Trophoblast cell (in vitro differentiated cells and primary cell): ENCODE results near the gene LMO3.

Experiments
- DNase-seq, 2 donors: peaks; one replicate each; pipeline ENCODE4 v3.0.0-alpha.2; 2016
- H2AFZ ChIP-seq: 2 replicates; pipeline ENCODE4 v1.6.1; 2013; ENCODE audit warnings: low read length, moderate library complexity, mild to moderate bottlenecking; ENCODE audit not compliant: insufficient read depth, poor library complexity
- H2AK5ac ChIP-seq: 2 replicates; pipeline ENCODE4 v1.6.1; 2013; ENCODE audit warnings: mild to moderate bottlenecking, low read length
- H2BK120ac ChIP-seq: 2 replicates; pipeline ENCODE4 v1.6.1; 2013; ENCODE audit warnings: low read length, mild to moderate bottlenecking, moderate library complexity; ENCODE audit not compliant: insufficient read depth, poor library complexity
- H2BK12ac ChIP-seq: 2 replicates; pipeline ENCODE4 v1.6.1; 2013; ENCODE audit warnings: mild to moderate bottlenecking, low read length, moderate library complexity
- H2BK5ac ChIP-seq: 2 replicates; pipeline ENCODE4 v1.6.1; 2013; ENCODE audit warnings: low read length, low read depth, moderate library complexity, mild to moderate bottlenecking; ENCODE audit not compliant: poor library complexity
- H3K14ac ChIP-seq: 2 replicates; pipeline ENCODE4 v1.6.1; 2013; ENCODE audit warnings: mild to moderate bottlenecking, low read length
- H3K18ac ChIP-seq: 2 replicates; pipeline ENCODE4 v1.6.1; 2013; ENCODE audit warnings: mild to moderate bottlenecking, low read length
- H3K23ac ChIP-seq: 2 replicates; pipeline ENCODE4 v1.6.1; 2013; ENCODE audit warnings: low read length
- H3K27ac ChIP-seq: 2 replicates; pipeline ENCODE4 v1.5.1; 2013; ENCODE audit warnings: low read depth, mild to moderate bottlenecking, inconsistent platforms, low read length, moderate library complexity
- H3K27me3 ChIP-seq: 2 replicates; pipeline ENCODE4 v1.6.1; 2013; ENCODE audit warnings: inconsistent platforms, mild to moderate bottlenecking, low read length, moderate library complexity; ENCODE audit not compliant: insufficient read depth
- H3K36me3 ChIP-seq, 2 experiments: 1 replicate in 1 of 2; 2 replicates in 1 of 2; pipeline ENCODE4 v1.6.1; 2013; ENCODE audit warnings: low read length in 2 of 2, mild to moderate bottlenecking in 2 of 2, moderate library complexity in 1 of 2; ENCODE audit not compliant: insufficient read depth in 2 of 2, control insufficient read depth in 1 of 2
- H3K4ac ChIP-seq: 2 replicates; pipeline ENCODE4 v1.6.1; 2013; ENCODE audit warnings: low read depth, mild to moderate bottlenecking, low read length, moderate library complexity
- H3K4me1 ChIP-seq, 2 experiments: 1 replicate in 1 of 2; 2 replicates in 1 of 2; pipeline ENCODE4 v1.6.1; 2013; ENCODE audit warnings: low read length in 2 of 2, mild to moderate bottlenecking in 2 of 2, moderate library complexity in 1 of 2; ENCODE audit not compliant: insufficient read depth in 2 of 2, control insufficient read depth in 1 of 2
- H3K4me2 ChIP-seq: 2 replicates; pipeline ENCODE4 v1.6.1; 2013; ENCODE audit warnings: inconsistent platforms, mild to moderate bottlenecking, low read length, moderate library complexity
- H3K4me3 ChIP-seq: 2 replicates; pipeline ENCODE4 v1.5.1; 2013; ENCODE audit warnings: mild to moderate bottlenecking, low read depth, low read length, inconsistent platforms
- H3K79me1 ChIP-seq: one replicate; pipeline ENCODE4 v1.6.1; 2013; ENCODE audit warnings: low read length
- H3K79me2 ChIP-seq: 2 replicates; pipeline ENCODE4 v1.6.1; 2013; ENCODE audit warnings: low read length, mild to moderate bottlenecking; ENCODE audit not compliant: control insufficient read depth, insufficient read depth, poor library complexity
- H3K9ac ChIP-seq: 2 replicates; pipeline ENCODE4 v1.6.1; 2013; ENCODE audit warnings: mild to moderate bottlenecking, low read length
- H3K9me3 ChIP-seq: 2 replicates; pipeline ENCODE4 v1.6.1; 2013; ENCODE audit warnings: low read depth, mild to moderate bottlenecking, control low read depth, inconsistent platforms, low read length; ENCODE audit not compliant: insufficient read depth
- H4K12ac ChIP-seq: 2 replicates; pipeline ENCODE4 v1.6.1; 2013; ENCODE audit warnings: low read depth, mild to moderate bottlenecking, low read length, moderate library complexity
- H4K8ac ChIP-seq: 2 replicates; pipeline ENCODE4 v1.6.1; 2013; ENCODE audit warnings: low read depth, mild to moderate bottlenecking, low read length, moderate library complexity
- H4K91ac ChIP-seq: one replicate; pipeline ENCODE4 v1.6.1; 2013; ENCODE audit warnings: low read depth, mild to moderate bottlenecking, low read length, moderate library complexity
- WGBS: extraction: QIAGEN DNeasy Blood & Tissue Kit; methylation state at CpG from one replicate; pipeline ENCODE4 v1.1.7; 2013; ENCODE audit warnings: missing lambda C conversion rate; ENCODE audit not compliant: insufficient read length, insufficient coverage; ENCODE audit errors: extremely low coverage; 5-methylcytosine and 5-hydroxymethylcytosine counted together

The LMO3 gene

GRCh38 chr12:16579041-16579440 is 26.9 kb downstream of the LMO3 start:
- Histone ChIP-seq H3K23ac (no peak overlapping the region), H3K27ac (no peak overlapping the region), H4K91ac (no peak overlapping the region), H3K4me2 (no peak overlapping the region), H3K9ac (no peak overlapping the region), H2BK120ac (no peak overlapping the region), H3K9me3 (no peaks in the 10 kb centered on the region), H2AFZ (no peak overlapping the region), H2BK5ac (no peak overlapping the region), H3K79me2 (no peaks in the 10 kb centered on the region), H3K18ac (no peak overlapping the region), H3K14ac (no peak overlapping the region), H3K4me3 (no peak overlapping the region), H4K12ac (no peak overlapping the region), H3K79me1 (no peaks in the 10 kb centered on the region), H3K4me1 (no peaks in the 10 kb centered on the region), H3K4ac (no peak overlapping the region), H4K8ac (no peak overlapping the region), H2BK12ac (no peak overlapping the region), H3K27me3 (no peaks in the 10 kb centered on the region), H2AK5ac (no peak overlapping the region), H3K36me3 (no peaks in the 10 kb centered on the region)
- WGBS = no CpG with 5 or more reads among the region's 1 CpG
- no peak for DNase-seq

GRCh38 chr12:16573398-16574077 is 32.4 kb downstream of the LMO3 start:
- Histone ChIP-seq H4K8ac (no peak overlapping the region), H3K4me1 (peaks cover 0 to 3% of the 10 kb centered on the region in 2 experiments), H3K4me2 (no peak overlapping the region), H3K36me3 (no peaks in the 10 kb centered on the region), H3K9me3 (no peaks in the 10 kb centered on the region), H2AK5ac (no peak overlapping the region), H2BK120ac (no peak overlapping the region), H3K4ac (no peak overlapping the region), H3K79me2 (no peaks in the 10 kb centered on the region), H3K27ac (no peak overlapping the region), H3K27me3 (no peaks in the 10 kb centered on the region), H3K9ac (no peak overlapping the region), H2BK12ac (no peak overlapping the region), H4K91ac (no peak overlapping the region), H2AFZ (no peak overlapping the region), H3K14ac (no peak overlapping the region), H2BK5ac (no peak overlapping the region), H4K12ac (no peak overlapping the region), H3K4me3 (no peak overlapping the region), H3K79me1 (no peaks in the 10 kb centered on the region), H3K23ac (no peak overlapping the region), H3K18ac (no peak overlapping the region)
- peak; percentile 31 to 55 for DNase-seq
- no CpG with 5 or more reads among the region's 21 CpGs for WGBS

DNA sequence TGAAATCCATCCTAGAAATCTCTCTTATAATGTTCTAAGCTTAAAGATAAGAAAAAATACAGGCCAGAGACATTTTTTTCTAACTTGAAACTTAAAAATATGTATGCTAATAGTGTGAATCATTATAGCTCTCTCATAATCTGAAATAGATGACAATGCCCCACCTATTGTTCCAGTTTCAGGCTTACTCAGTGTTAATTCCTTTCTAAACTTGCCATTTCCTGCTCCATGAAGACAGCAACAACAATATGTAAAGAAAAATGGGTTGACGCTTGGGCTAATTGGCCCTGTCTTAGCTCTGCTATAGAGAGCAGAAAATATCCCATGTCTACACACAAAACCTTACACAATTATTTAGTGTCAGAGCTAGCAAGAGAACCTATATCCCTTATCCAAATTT is 37.1 kb downstream of the LMO3 start:
- Histone ChIP-seq H3K23ac (no peak overlapping the region), H4K12ac (no peak overlapping the region), H3K14ac (no peak overlapping the region), H3K9me3 (no peaks in the 10 kb centered on the region), H3K4me1 (peaks cover 0 to 3% of the 10 kb centered on the region in 2 experiments), H2AFZ (no peak overlapping the region), H3K4ac (no peak overlapping the region), H4K8ac (no peak overlapping the region), H2BK5ac (no peak overlapping the region), H3K27me3 (no peaks in the 10 kb centered on the region), H3K9ac (no peak overlapping the region), H2BK12ac (no peak overlapping the region), H3K4me3 (no peak overlapping the region), H3K27ac (no peak overlapping the region), H3K79me2 (no peaks in the 10 kb centered on the region), H4K91ac (no peak overlapping the region), H3K18ac (no peak overlapping the region), H3K79me1 (no peaks in the 10 kb centered on the region), H3K4me2 (no peak overlapping the region), H2AK5ac (no peak overlapping the region), H2BK120ac (no peak overlapping the region), H3K36me3 (no peaks in the 10 kb centered on the region)
- no peak for DNase-seq
- no CpG with 5 or more reads among the region's 1 CpG for WGBS

DNA sequence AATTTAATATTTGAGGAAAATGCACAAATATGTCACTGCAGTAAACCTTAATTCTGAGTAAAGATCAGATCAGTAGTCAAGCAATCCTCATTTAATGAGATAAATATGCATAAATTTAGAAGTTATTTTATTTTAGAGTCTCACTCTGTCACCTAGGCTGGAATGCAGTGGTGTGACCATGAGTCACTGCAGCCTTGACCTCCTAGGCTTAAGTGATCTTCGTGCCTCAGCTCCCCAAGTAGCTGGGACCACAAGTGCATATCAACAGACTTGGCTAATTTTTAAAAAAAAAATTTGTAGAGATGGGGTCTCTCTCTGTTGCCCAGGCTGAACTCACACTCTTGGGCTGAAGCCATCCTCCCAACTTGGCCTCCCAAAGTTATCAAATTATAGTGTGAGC is 41.3 kb downstream of the LMO3 start:
- Histone ChIP-seq H3K79me1 (no peaks in the 10 kb centered on the region), H3K79me2 (no peaks in the 10 kb centered on the region), H3K27ac (no peak overlapping the region), H3K4me3 (no peak overlapping the region), H3K9me3 (no peaks in the 10 kb centered on the region), H3K23ac (no peak overlapping the region), H2AK5ac (no peak overlapping the region), H3K14ac (no peak overlapping the region), H4K8ac (no peak overlapping the region), H3K4me2 (no peak overlapping the region), H2AFZ (no peak overlapping the region), H3K9ac (no peak overlapping the region), H4K12ac (no peak overlapping the region), H2BK5ac (no peak overlapping the region), H3K27me3 (no peaks in the 10 kb centered on the region), H2BK12ac (no peak overlapping the region), H2BK120ac (no peak overlapping the region), H3K4ac (no peak overlapping the region), H4K91ac (no peak overlapping the region), H3K36me3 (no peaks in the 10 kb centered on the region), H3K4me1 (no peaks in the 10 kb centered on the region), H3K18ac (no peak overlapping the region)
- no peak for DNase-seq
- WGBS = no CpG with 5 or more reads among the region's 1 CpG
